ENCODE results near the gene RASGEF1C.

Gene RASGEF1C

DNA sequence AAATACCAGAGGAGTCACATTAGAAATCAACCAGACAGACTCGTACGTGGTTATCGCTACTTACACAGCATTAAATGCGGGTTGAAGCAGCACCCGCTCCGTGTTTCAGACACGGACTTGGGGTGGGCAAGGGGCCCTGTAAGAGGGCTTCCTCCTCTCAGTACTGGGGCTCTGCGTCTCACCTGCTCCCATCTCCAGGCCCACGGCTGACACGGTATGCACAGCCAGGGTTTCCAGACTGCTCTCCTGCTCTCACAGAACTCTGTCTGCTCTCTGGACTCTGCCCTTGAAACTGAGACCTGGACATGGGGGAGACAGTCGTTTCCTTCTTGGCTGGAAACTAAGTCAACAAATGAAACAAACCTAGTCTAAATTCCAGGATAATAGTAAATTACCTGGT lies 24.7 kb upstream of the RASGEF1C start:
- Histone ChIP-seq H3K4me3 (ENCODE audit: low read length) (no peak overlapping the region), H3K4me1 (ENCODE audit: control insufficient read depth, insufficient read depth, low read length) (no peaks in the 10 kb centered on the region; the same call in 1 of the 2 replicates), H3K27me3 (ENCODE audit: control insufficient read depth, insufficient read depth, low read length) (no peaks in the 10 kb centered on the region), H3K36me3 (ENCODE audit: control insufficient read depth, insufficient read depth, low read length) (peaks cover 4% of the 10 kb centered on the region; the same call in 1 of the 2 replicates), H3K9me3 (ENCODE audit: control insufficient read depth, insufficient read depth, low read length) (no peaks in the 10 kb centered on the region), H3K27ac (ENCODE audit: low read length) (no peak overlapping the region)
- no peak for DNase-seq (ENCODE audit: low read depth, low spot score)
- no CpG with 5 or more reads among the region's 11 CpGs for WGBS (ENCODE audit: insufficient coverage, insufficient read length)

DNA sequence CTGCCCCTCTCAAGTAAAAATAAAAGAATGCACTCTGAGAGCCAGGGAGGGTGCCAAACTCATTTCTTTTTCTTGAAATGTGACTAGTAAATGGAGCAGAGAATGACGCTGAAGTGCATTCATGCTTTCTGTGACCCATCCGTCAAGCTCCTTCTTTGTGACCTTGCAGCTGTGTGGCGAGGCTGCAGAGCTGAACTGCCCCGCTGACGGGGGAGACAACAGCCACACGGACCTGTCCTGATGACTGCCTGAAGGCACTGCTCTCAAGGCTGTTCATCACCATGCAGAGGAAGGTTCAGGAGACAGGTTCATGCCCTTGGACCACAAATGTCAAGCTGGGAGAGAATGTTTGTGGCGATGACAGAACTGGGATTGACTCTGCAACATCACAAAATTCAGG lies 21.0 kb upstream of the RASGEF1C start:
- Histone ChIP-seq H3K4me1 (ENCODE audit: control insufficient read depth, insufficient read depth, low read length) (no peaks in the 10 kb centered on the region; the same call in 1 of the 2 replicates), H3K36me3 (ENCODE audit: control insufficient read depth, insufficient read depth, low read length) (0 out of 2 replicates have a peak, but pooled peaks cover 2% of the 10 kb centered on the region), H3K9me3 (ENCODE audit: control insufficient read depth, insufficient read depth, low read length) (no peaks in the 10 kb centered on the region), H3K4me3 (ENCODE audit: low read length) (no peak overlapping the region), H3K27ac (ENCODE audit: low read length) (no peak overlapping the region), H3K27me3 (ENCODE audit: control insufficient read depth, insufficient read depth, low read length) (no peaks in the 10 kb centered on the region; the same call in 1 of the 2 replicates)
- WGBS (ENCODE audit: insufficient coverage, insufficient read length) = no CpG with 5 or more reads among the region's 7 CpGs
- no peak for DNase-seq (ENCODE audit: low read depth, low spot score)

DNA sequence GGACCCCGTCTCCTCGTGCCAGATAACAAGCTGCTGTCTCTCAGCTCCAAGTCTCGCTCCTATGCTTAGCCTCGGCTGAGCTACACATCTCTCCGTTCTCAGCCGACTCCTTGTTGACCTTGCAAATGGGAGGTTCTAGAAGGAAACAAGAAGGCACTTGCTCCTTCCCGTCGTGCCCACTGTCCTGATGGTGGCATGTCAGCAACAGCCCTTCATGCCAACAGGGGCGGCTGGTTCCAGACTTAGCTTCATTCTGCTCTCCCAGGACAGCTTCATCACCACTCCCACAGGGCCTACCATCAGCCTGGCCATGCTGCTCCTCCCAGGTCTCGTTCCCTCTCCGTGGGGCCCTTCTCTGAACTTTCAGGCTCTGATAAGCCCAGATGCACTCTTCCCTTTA lies 13.0 kb upstream of the RASGEF1C start:
- 0 out of 2 replicates have a peak, but pooled peaks cover 2% of the 10 kb centered on the region for H3K9me3 ChIP-seq (ENCODE audit: control insufficient read depth, insufficient read depth, low read length)
- no CpG with 5 or more reads among the region's 11 CpGs for WGBS (ENCODE audit: insufficient coverage, insufficient read length)

DNA sequence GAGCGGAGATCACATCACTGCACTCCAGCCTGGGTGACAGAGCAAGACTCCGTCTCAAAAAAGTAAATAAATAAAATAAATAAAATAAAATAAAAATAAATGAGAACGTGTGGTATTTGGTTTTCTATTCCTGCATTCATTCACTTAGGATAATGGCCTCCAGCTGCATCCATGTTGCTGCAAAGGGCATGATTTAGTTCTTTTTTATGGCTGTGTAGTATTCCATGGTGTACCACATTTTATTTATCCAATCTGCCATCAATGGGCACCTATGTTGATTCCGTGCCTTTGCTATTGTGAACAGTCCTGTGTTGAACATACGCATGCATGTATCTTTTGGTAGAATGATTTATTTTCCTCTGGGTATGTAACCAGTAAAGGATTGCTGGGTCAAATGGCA lies 8.8 kb upstream of the RASGEF1C start:
- no peak overlapping the region for H3K27ac ChIP-seq (ENCODE audit: low read length)
- WGBS (ENCODE audit: insufficient coverage, insufficient read length) = no CpG with 5 or more reads among the region's 5 CpGs
- no peak for DNase-seq (ENCODE audit: low read depth, low spot score)

More for the DNA sequence above, 13.0 kb upstream of the RASGEF1C start:
- Histone ChIP-seq H3K4me1 (ENCODE audit: control insufficient read depth, insufficient read depth, low read length) (no peaks in the 10 kb centered on the region), H3K36me3 (ENCODE audit: control insufficient read depth, insufficient read depth, low read length) (no peaks in the 10 kb centered on the region), H3K4me3 (ENCODE audit: low read length) (no peak overlapping the region), H3K27me3 (ENCODE audit: control insufficient read depth, insufficient read depth, low read length) (no peaks in the 10 kb centered on the region; the same call in 1 of the 2 replicates), H3K27ac (ENCODE audit: low read length) (no peak overlapping the region)
- no peak for DNase-seq (ENCODE audit: low read depth, low spot score)

DNA sequence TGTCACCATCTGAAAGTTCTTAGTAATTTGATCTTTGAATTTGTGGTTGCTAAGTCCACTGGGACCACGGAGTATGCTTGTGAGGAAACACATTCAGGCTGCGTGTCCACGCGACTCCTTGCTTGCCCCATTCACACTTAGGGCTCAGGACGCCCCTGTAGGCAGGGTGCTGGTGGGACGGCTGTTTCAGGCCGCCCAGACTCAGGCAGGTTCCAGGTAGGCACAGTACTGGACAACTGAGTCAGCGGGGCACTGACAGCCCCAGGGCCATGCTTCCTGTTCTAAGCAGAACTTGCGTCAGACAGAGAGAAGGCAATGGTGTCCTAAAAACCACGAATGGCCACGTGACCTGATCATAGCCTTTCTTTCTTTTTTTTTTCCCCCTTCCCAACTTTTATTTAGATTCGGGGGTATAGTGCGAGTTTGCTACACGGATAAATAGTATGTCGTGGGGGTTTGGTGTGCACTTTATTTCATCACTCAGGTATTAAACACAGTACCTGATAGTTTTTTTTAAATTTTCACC lies 7.7 kb upstream of the RASGEF1C start:
- no peaks in the 10 kb centered on the region for H3K4me1 ChIP-seq (ENCODE audit: control insufficient read depth, insufficient read depth, low read length)
- no peak overlapping the region for H3K27ac ChIP-seq (ENCODE audit: low read length)
- no peak for DNase-seq (ENCODE audit: low read depth, low spot score)
- WGBS (ENCODE audit: insufficient coverage, insufficient read length) = no CpG with 5 or more reads among the region's 15 CpGs
- 0 out of 2 replicates have a peak, but pooled peaks cover 2% of the 10 kb centered on the region for H3K9me3 ChIP-seq (ENCODE audit: control insufficient read depth, insufficient read depth, low read length)
- H3K27me3 ChIP-seq (ENCODE audit: control insufficient read depth, insufficient read depth, low read length) = no peaks in the 10 kb centered on the region
- H3K36me3 ChIP-seq (ENCODE audit: control insufficient read depth, insufficient read depth, low read length) = no peaks in the 10 kb centered on the region
- H3K4me3 ChIP-seq (ENCODE audit: low read length) = no peak overlapping the region

More for the DNA sequence above, 8.8 kb upstream of the RASGEF1C start:
- Histone ChIP-seq H3K4me3 (ENCODE audit: low read length) (no peak overlapping the region), H3K4me1 (ENCODE audit: control insufficient read depth, insufficient read depth, low read length) (no peaks in the 10 kb centered on the region), H3K36me3 (ENCODE audit: control insufficient read depth, insufficient read depth, low read length) (no peaks in the 10 kb centered on the region), H3K9me3 (ENCODE audit: control insufficient read depth, insufficient read depth, low read length) (0 out of 2 replicates have a peak, but pooled peaks cover 2% of the 10 kb centered on the region), H3K27me3 (ENCODE audit: control insufficient read depth, insufficient read depth, low read length) (no peaks in the 10 kb centered on the region)

DNA sequence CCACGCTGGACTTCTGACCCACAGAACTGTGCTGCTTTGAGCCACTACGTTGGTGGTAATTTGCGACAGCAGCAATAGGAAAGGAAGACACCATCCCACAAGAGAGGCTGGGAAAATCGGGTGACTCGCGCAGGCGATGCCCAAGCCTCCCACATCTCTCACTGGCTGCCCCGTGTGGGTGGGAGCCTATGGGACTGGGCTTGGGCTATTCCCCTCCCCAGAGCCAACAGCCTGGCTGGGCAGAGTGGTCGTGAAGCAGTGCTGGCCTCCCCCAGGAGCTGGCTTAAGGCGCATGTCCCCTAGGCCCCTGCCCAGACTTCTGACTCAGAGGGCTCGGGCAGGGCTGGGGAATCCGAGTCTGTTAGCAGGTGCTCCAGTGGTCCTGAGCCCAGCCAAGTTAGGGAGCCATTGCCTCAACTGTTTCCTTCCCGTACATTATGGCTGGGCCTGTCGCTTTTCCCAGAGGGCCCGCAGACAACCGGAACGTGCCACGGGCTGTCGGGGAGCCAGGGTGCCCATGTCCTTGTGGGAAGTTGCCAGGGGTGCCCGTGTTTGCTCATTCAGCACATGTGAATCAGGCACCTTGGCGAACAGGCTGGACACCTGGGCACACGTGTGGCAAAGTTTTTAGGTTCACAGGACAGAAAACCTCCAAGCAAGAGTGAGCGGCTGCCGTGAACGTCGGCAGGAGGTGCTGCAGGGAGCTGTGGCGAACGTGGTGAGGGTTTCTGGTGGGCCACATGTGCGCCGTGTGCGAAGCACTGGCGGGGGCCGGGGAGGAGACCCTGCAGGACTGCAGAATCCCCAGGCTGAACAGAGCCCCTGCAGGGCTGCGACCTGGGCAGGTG lies 7.0 kb upstream of the RASGEF1C start:
- no peak for DNase-seq (ENCODE audit: low read depth, low spot score)
- 0 out of 2 replicates have a peak, but pooled peaks cover 2% of the 10 kb centered on the region for H3K9me3 ChIP-seq (ENCODE audit: control insufficient read depth, insufficient read depth, low read length)
- H3K4me3 ChIP-seq (ENCODE audit: low read length) = no peak overlapping the region
- H3K36me3 ChIP-seq (ENCODE audit: control insufficient read depth, insufficient read depth, low read length) = no peaks in the 10 kb centered on the region
- H3K4me1 ChIP-seq (ENCODE audit: control insufficient read depth, insufficient read depth, low read length) = no peaks in the 10 kb centered on the region
- H3K27me3 ChIP-seq (ENCODE audit: control insufficient read depth, insufficient read depth, low read length) = no peaks in the 10 kb centered on the region
- WGBS (ENCODE audit: insufficient coverage, insufficient read length) = no CpG with 5 or more reads among the region's 34 CpGs
- no peak overlapping the region for H3K27ac ChIP-seq (ENCODE audit: low read length)

DNA sequence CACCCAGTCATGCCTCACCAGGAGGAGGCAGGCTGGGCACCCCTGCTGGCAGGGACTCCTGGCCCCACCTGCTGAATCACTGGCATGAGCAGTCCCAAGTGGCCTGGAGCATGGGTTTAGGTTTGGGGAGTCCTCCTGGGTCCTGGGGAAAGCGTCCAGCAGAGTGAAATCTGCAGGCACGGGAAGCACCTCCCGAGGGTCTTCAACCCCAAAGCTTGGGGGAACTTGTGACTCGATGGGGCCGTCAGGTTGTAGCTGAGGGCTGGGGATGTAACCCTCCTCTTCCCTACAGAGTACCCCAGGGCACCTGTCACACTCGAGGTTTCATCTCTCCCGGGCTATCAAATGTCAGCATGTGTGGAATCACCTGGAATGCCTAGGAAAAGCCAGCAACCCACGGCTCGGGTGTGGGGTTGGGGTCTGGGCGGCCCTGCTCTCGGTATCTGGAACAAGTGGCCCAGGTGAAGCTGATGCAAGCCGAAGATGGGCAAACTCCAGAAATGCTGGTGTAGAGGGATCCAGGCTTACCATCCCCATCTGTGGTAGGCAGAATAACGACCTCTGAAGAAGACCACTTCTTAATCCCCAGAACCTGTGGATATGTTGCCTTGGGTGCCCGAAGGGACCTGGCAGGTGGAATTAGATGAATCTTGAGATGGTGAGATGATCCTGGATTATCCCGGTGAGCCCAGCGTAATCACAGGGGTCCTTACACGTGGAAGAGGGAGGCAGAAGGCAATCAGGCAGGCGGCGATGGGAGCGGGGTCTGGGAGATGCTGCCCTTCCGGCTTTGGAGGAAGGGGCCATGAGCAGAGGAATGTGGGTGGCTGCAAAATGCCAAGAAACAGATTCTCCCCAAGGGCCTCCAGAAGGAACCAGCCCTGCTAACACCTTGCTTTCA lies 6.1 kb upstream of the RASGEF1C start:
- WGBS (ENCODE audit: insufficient coverage, insufficient read length) = no CpG with 5 or more reads among the region's 21 CpGs
- DNase-seq (ENCODE audit: low read depth, low spot score) = no peak

DNA sequence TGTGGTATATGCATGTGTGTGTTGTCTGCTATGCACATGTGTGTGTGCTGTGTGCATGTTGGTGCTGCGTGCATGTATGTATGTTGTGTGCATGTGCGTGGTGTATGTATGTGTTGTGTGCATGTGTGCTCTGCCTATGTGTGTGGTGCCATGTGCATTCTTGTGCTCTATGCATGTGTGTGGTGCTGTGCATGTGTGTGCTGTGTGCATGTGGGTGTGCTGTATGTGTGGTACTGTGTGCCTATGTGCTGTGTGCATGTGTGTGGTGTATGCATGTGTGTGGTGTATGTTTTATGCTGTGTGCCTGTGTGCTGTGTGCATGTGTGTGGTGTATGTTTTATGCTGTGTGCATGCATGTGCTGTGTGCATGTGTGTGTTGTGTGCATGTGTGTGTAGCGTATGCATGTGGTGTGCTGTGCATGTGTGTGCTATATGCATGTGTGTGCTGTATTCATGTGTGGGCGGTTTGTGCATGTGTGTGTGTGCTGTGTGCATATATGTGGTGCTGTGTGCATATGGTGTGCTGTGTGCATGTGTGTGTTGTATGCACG lies 4.7 kb upstream of the RASGEF1C start:
- H3K4me3 ChIP-seq (ENCODE audit: low read length) = no peak overlapping the region
- no peak overlapping the region for H3K27ac ChIP-seq (ENCODE audit: low read length)
- no peaks in the 10 kb centered on the region for H3K4me1 ChIP-seq (ENCODE audit: control insufficient read depth, insufficient read depth, low read length)
- H3K27me3 ChIP-seq (ENCODE audit: control insufficient read depth, insufficient read depth, low read length) = no peaks in the 10 kb centered on the region
- H3K36me3 ChIP-seq (ENCODE audit: control insufficient read depth, insufficient read depth, low read length) = no peaks in the 10 kb centered on the region
- no peaks in the 10 kb centered on the region for H3K9me3 ChIP-seq (ENCODE audit: control insufficient read depth, insufficient read depth, low read length)
- no CpG with 5 or more reads among the region's 5 CpGs for WGBS (ENCODE audit: insufficient coverage, insufficient read length)
- no peak for DNase-seq (ENCODE audit: low read depth, low spot score)

More for the DNA sequence above, 6.1 kb upstream of the RASGEF1C start:
- H3K4me3 ChIP-seq (ENCODE audit: low read length) = no peak overlapping the region
- no peaks in the 10 kb centered on the region for H3K27me3 ChIP-seq (ENCODE audit: control insufficient read depth, insufficient read depth, low read length)
- H3K4me1 ChIP-seq (ENCODE audit: control insufficient read depth, insufficient read depth, low read length) = no peaks in the 10 kb centered on the region
- H3K36me3 ChIP-seq (ENCODE audit: control insufficient read depth, insufficient read depth, low read length) = no peaks in the 10 kb centered on the region
- no peaks in the 10 kb centered on the region for H3K9me3 ChIP-seq (ENCODE audit: control insufficient read depth, insufficient read depth, low read length)
- no peak overlapping the region for H3K27ac ChIP-seq (ENCODE audit: low read length)

DNA sequence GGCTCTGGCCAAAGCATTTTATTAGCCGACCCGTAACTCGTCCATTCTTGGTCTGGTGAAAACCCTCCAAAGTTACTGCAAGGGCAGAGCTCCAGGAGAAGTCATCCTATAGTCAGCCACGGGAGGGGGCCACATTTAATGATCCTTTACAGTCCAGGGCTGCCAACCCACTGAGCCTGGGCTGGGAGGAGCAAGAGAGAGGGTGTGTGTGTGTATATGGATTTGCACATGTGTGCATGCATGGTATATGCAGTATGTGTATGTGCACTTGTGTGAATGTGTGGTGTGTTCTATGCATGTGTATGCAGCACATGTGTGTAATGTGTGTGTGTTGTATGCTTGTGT lies 4.2 kb upstream of the RASGEF1C start:
- no peak for DNase-seq (ENCODE audit: low read depth, low spot score)
- peaks cover 2% of the 10 kb centered on the region; the same call in 1 of the 2 replicates for H3K27me3 ChIP-seq (ENCODE audit: control insufficient read depth, insufficient read depth, low read length)
- H3K4me3 ChIP-seq (ENCODE audit: low read length) = no peak overlapping the region
- no CpG with 5 or more reads among the region's 4 CpGs for WGBS (ENCODE audit: insufficient coverage, insufficient read length)
- no peaks in the 10 kb centered on the region for H3K4me1 ChIP-seq (ENCODE audit: control insufficient read depth, insufficient read depth, low read length)
- no peaks in the 10 kb centered on the region for H3K9me3 ChIP-seq (ENCODE audit: control insufficient read depth, insufficient read depth, low read length)
- no peaks in the 10 kb centered on the region for H3K36me3 ChIP-seq (ENCODE audit: control insufficient read depth, insufficient read depth, low read length)
- no peak overlapping the region for H3K27ac ChIP-seq (ENCODE audit: low read length)

Data from iPS DF 6.9 (cell line).